ENCODE data around the gene CENPM. TPM values are rescaled to one million over a fixed set of nuclear protein-coding genes. Genes with fewer than 3 reads are reported as not detected.

CENPM gene
- total RNA-seq, 4 donors from 2014 or later: 14.2 to 71.0 (median 17.8) TPM

DNA sequence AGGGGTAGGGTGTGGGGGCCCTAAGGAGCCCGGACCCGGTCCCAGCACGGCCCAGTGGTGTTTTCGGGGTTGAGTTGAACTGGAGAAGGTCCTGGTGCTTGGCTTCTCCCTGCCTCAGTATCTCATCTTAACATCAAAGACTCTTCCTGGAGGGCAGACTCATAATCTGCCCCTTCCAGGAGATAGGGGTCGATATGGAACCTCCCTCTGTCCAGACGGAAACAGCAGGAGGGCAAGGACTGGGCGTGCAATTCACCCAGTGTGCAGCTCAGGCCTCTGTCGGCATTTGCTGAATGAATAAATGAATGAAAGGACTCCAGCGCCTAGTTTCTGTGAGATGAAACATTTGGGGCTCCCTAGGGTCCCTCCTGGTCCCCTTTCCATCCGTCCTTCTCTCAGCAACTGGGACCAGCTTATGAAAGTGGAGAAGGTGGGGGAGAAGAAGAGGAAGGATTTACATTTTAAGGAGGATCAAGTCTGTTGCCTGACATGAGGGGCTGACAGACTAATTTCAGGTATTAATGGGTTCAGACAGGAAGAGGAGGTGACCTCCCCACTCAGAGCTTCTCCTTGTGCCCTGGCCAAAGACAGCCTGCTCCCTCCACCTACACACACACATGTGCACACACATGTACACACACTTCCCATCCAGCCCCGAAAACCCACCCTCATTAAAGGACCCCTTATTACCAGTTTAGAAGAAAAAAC, 31.0 kb downstream of the CENPM start:
- Histone ChIP-seq H3K27ac (peak overlapping the region in 1 of 4 donors; percentile 73), H3K4me3 (peak overlapping the region in 1 of 4 donors; percentile 76), H3K4me1 (peaks cover 2 to 44% (median 29%) of the 10 kb centered on the region in 4 donors), H3K27me3 (peaks cover 0 to 46% of the 10 kb centered on the region in 2 donors), H3K9me3 (no peaks in the 10 kb centered on the region), H3K36me3 (no peaks in the 10 kb centered on the region)
- TF ChIP-seq POLR2A (IDR thresholded peaks at IDR 0.05): no peak
- TF ChIP-seq, protein P1, sequence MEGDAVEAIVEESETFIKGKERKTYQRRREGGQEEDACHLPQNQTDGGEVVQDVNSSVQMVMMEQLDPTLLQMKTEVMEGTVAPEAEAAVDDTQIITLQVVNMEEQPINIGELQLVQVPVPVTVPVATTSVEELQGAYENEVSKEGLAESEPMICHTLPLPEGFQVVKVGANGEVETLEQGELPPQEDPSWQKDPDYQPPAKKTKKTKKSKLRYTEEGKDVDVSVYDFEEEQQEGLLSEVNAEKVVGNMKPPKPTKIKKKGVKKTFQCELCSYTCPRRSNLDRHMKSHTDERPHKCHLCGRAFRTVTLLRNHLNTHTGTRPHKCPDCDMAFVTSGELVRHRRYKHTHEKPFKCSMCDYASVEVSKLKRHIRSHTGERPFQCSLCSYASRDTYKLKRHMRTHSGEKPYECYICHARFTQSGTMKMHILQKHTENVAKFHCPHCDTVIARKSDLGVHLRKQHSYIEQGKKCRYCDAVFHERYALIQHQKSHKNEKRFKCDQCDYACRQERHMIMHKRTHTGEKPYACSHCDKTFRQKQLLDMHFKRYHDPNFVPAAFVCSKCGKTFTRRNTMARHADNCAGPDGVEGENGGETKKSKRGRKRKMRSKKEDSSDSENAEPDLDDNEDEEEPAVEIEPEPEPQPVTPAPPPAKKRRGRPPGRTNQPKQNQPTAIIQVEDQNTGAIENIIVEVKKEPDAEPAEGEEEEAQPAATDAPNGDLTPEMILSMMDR (IDR thresholded peaks at IDR 0.05): no peak
- DNase-seq: no peak

DNA sequence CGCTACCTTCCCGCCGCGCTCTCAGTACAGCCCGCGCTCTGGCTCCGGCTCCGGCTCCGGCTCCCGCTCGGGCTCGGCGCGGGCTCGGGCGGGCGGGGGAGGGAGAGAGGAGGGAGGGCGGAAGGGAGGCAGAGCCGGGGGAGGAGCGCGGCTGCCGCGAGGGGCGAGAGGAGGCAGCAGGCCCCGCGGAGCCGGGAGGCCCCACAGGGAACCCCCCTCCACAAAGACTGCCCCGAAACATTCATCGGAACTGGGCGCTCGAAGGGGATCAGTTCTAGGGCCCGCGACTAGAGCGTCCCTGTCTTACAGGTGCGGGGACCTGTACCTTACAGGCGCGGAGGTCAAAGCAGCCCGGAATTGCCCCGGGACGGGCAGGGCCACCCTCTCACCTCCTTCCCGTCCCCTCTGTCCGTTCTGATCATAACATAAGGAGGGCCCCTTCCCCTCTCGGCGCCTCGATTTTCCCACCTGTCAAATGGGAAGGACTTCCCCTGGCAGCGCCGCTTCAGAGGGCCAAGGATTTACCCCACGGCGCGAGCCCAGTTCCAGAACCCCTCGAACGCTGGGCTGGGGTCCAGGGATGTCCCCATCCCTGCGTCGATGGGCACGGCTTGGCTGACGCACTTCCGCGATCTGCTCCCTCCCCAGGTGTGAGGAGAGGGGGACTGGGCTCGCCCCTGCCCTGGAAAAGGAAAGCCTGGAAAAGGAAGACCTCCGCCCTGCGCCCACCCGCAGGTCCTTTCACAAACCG, 31.7 kb downstream of the CENPM start, which contains the start of gene SHISA8:
Gene SHISA8, minus strand, starts transcription at position 40 of the 751 bp plus-strand sequence. CDS start 407 bp downstream, outside the sequence.
- H3K27ac ChIP-seq: peak within 1 kb of the TSS in 1 of 4 donors; percentile 73
- H3K9me3 ChIP-seq: no peaks in the 10 kb centered on the region
- peak within 1 kb of the TSS; percentile 39 to 76 (median 55) for H3K4me3 ChIP-seq
- DNase-seq: peak; percentile 67 to 73 (median 71)
- peaks cover 0 to 54% of the 10 kb centered on the region in 2 donors for H3K27me3 ChIP-seq
- TF ChIP-seq, protein P1 (IDR thresholded peaks at IDR 0.05): no peak
- no peak for TF ChIP-seq POLR2A (IDR thresholded peaks at IDR 0.05)
- no peaks in the 10 kb centered on the region for H3K36me3 ChIP-seq
- peaks cover 2 to 48% (median 34%) of the 10 kb centered on the region in 4 donors for H3K4me1 ChIP-seq

DNA sequence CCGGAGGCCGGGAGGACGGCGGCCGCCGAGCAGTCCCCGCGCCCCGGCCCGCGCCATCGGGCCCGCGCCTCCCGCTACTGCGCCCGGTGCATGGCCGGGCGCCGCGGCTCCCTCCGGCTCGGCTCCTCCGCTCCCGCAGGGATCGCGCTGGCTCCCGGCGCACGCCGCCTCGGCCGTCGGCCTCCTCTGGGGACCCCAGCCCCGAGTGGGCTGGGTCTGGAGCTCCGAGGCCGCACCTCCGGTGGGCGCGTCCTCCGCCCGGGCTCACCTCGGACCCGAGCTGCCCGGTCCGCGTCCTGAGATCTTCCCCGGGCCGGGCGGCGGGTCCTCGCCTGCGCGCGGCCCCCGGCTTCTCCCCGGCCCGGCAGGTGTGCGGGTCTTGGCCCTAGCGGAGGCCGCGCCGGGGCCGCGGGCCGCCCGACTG, 32.3 kb downstream of the CENPM start:
- peaks cover 0 to 60% of the 10 kb centered on the region in 2 donors for H3K27me3 ChIP-seq
- TF ChIP-seq, protein P1 (IDR thresholded peaks at IDR 0.05): no peak
- TF ChIP-seq POLR2A (IDR thresholded peaks at IDR 0.05): no peak
- DNase-seq: no peak
- H3K4me3 ChIP-seq: peak overlapping the region; percentile 39 to 76 (median 55)
- H3K36me3 ChIP-seq: no peaks in the 10 kb centered on the region
- H3K4me1 ChIP-seq: peaks cover 2 to 53% (median 35%) of the 10 kb centered on the region in 4 donors
- H3K27ac ChIP-seq: peak overlapping the region in 1 of 4 donors; percentile 73
- no peaks in the 10 kb centered on the region for H3K9me3 ChIP-seq

DNA sequence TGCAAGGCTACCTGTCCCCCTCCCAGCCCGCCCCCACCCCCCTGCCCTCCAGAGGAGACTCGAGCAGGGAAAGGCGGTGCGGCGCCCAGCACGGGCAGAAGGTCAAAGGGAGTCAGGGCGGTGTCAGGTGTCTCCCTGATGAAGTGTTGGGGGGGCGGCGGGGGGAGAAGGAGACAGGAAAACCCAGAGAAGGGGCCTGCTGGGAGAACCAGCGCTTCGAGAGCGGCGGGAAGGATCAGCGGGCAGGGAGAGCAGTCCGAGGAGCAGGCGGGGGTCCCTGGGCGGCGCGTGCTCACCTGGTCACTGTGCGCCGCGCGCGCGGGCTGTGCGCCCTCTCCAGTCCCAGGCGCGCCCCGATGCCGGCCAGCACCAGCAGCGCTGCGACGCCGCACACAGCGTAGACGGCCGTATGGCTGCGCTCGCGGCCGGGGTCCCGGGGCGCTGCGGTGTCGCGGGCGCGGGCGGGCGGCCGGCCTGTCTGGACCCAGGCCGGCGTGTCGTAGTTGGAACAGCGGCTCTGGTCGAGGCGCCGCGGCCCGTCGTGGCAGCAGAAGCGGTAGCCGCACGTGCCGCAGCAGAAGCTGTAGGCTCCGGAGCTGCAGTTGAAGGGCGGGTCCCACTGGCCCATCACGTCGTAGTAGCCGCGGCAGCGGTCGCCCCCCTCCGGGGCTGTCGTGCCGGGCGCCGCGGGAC, 33.0 kb downstream of the CENPM start:
- Histone ChIP-seq H3K4me1 (peaks cover 2 to 52% (median 33%) of the 10 kb centered on the region in 4 donors), H3K36me3 (no peaks in the 10 kb centered on the region), H3K27me3 (peaks cover 0 to 62% of the 10 kb centered on the region in 2 donors), H3K4me3 (peak overlapping the region in 3 of 4 donors; percentile 10 to 76 (median 56)), H3K27ac (peak overlapping the region in 1 of 4 donors; percentile 38), H3K9me3 (no peaks in the 10 kb centered on the region)
- TF ChIP-seq, protein P1 (IDR thresholded peaks at IDR 0.05): no peak
- no peak for TF ChIP-seq POLR2A (IDR thresholded peaks at IDR 0.05)
- no peak for DNase-seq

DNA sequence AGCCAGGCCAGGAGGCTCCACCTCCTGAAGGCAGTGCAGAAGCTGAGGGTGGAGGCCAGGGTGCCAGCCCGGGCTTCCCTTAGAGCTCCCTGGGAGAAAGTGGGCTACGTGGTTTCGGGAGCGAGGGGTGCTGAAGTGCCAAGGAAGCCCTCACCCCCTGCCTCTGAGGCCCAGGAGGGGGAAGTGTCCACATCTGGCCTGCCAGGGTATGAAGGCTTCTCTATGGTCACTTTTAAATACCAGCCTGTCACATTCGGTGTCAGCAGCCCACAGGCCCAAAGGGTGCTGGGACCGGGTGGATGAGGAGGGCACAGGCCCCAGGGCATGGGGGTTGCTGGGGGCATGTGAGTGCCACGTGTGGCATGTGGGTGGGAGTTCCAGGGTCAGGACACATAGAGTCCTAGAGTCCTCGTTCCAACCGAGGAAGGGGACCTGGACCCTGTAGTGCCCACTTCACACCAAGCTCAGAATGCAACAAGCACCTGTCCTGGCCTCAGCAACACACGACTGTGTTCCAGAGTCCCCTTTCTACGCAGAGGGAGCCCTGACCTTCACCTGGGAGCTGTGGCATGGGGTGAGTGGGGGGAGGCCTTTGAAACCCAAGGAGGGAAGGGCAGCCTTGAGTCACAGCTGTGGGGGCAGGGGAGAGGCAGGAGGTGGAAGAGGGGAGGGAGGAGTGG, 33.8 kb downstream of the CENPM start:
- Histone ChIP-seq H3K27me3 (peaks cover 0 to 62% of the 10 kb centered on the region in 2 donors), H3K9me3 (no peaks in the 10 kb centered on the region), H3K36me3 (no peaks in the 10 kb centered on the region), H3K4me3 (no peak overlapping the region), H3K4me1 (peaks cover 2 to 55% (median 32%) of the 10 kb centered on the region in 4 donors), H3K27ac (no peak overlapping the region)
- TF ChIP-seq POLR2A (IDR thresholded peaks at IDR 0.05): no peak
- TF ChIP-seq, protein P1 (IDR thresholded peaks at IDR 0.05): no peak
- DNase-seq: no peak
